Adrenal gland (tissue), 12 donors: ENCODE results near the gene IGFL2. TPM values are rescaled to one million over a fixed set of nuclear protein-coding genes. Genes with fewer than 3 reads are reported as not detected.

Experiments used
- DNase-seq, 7 donors: peaks; one replicate each; pipeline ENCODE4 v3.0.0-alpha.2; 2019 to 2020
- H3K27ac ChIP-seq, 5 donors: fragments of 200-600 bp; sonication (generic) in 4 of 5; 1 replicate in 3 of 5; 2 replicates in 2 of 5; pipeline versions ENCODE4 v1.5.1 to v1.8.0; 2016 to 2020; ENCODE audit warnings: mild to moderate bottlenecking in 1 of 5
- H3K27me3 ChIP-seq: fragments of 200-600 bp; 2 replicates; pipeline ENCODE4 v1.8.0; 2021
- H3K36me3 ChIP-seq, 2 donors: fragments of 200-600 bp; replicated peaks in 1 of 2; 1 replicate in 1 of 2; 2 replicates in 1 of 2; pipeline versions ENCODE4 v1.5.1 to v1.8.0; 2018 to 2022
- H3K4me1 ChIP-seq, 2 donors: fragments of 200-600 bp; replicated peaks in 1 of 2; 1 replicate in 1 of 2; 2 replicates in 1 of 2; pipeline versions ENCODE4 v1.5.1 to v1.8.0; 2018 to 2021
- H3K4me3 ChIP-seq, 4 donors: fragments of 200-600 bp; sonication (generic) in 3 of 4; one replicate each; pipeline ENCODE4 v1.5.1; 2016 to 2018
- H3K9me3 ChIP-seq, 3 donors: fragments of 200-600 bp; sonication (generic) in 1 of 3; replicated peaks in 1 of 3; 1 replicate in 2 of 3; 2 replicates in 1 of 3; pipeline versions ENCODE4 v1.5.1 to v1.8.0; 2016 to 2021
- POLR2A ChIP-seq, 2 donors: fragments of 450-650 bp; IDR thresholded peaks; one replicate each; pipeline ENCODE4 v1.6.1; 2017; ENCODE audit warnings: antibody characterized with exemption in 2 of 2, mild to moderate bottlenecking in 2 of 2, moderate library complexity in 1 of 2
- WGBS, 4 donors: extraction: QIAGEN DNeasy Blood & Tissue Kit in 2 of 4; methylation state at CpG; one replicate each; pipeline versions ENCODE4 v1.1.5 to v1.1.7; 2013 to 2017; 5-methylcytosine and 5-hydroxymethylcytosine counted together
- intact Hi-C, 2 donors: fragments of 100-400 bp; cut with DNase I; formaldehyde crosslinking; loops; one replicate each; pipeline versions ENCODE4 v1.14.1 to v1.15.0; 2022 to 2023
- polyA plus RNA-seq, 3 donors: library from polyadenylated mRNA; stranded (reverse); fragments of 200-250 nt in 2 of 3; fragments of 350-450 nt in 1 of 3; fragmentation: Illumina TruSeq in 1 of 3; extraction: RNeasy Lipid Tissue Mini Kit (QIAGEN cat#74804) in 1 of 3; gene quantifications; one replicate each; pipeline ENCODE4 v1.2.3, GENCODE V29; 2013 to 2014
- total RNA-seq, 9 donors: library from RNA; depleted of rRNA in 4 of 9; stranded (reverse); fragments of >200 nt in 4 of 9; fragments of 120-200 nt in 1 of 9; fragmentation: NEBNext Ultra II Directional in 1 of 9; extraction: Animal tissue kit (Norgen Biotek cat#: 25700) in 1 of 9; gene quantifications; one replicate each; pipeline versions ENCODE4 v1.1.0 to v1.2.4, GENCODE V29; 2013 to 2023
- TF ChIP-seq, protein P1 (sequence below), 6 experiments: fragments of 450-650 bp in 4 of 6; fragments of 200-600 bp in 2 of 6; sonication (generic) in 1 of 6; IDR thresholded peaks; 1 replicate in 5 of 6; 2 replicates in 1 of 6; pipeline versions ENCODE4 v1.5.1 to v1.8.0; 2016 to 2021; ENCODE audit warnings: antibody characterized with exemption in 6 of 6, mild to moderate bottlenecking in 2 of 6, moderate library complexity in 1 of 6
- donor health status: healthy with polysubstance abuse.
- donor health status: Bipolar disorder and iron deficiency.
- donor health status: DM: yes; HTN: yes; CAD: no.
- donor health status: DM: no; HTN: no; CAD: no.
- donor health status: DM: no; HTN: no; CAD: no.
- donor health status: DM: yes; HTN: yes; CAD: no.

IGFL2 gene
- total and polyA plus RNA-seq, 12 donors = 0.11 TPM; not detected in 11

DNA sequence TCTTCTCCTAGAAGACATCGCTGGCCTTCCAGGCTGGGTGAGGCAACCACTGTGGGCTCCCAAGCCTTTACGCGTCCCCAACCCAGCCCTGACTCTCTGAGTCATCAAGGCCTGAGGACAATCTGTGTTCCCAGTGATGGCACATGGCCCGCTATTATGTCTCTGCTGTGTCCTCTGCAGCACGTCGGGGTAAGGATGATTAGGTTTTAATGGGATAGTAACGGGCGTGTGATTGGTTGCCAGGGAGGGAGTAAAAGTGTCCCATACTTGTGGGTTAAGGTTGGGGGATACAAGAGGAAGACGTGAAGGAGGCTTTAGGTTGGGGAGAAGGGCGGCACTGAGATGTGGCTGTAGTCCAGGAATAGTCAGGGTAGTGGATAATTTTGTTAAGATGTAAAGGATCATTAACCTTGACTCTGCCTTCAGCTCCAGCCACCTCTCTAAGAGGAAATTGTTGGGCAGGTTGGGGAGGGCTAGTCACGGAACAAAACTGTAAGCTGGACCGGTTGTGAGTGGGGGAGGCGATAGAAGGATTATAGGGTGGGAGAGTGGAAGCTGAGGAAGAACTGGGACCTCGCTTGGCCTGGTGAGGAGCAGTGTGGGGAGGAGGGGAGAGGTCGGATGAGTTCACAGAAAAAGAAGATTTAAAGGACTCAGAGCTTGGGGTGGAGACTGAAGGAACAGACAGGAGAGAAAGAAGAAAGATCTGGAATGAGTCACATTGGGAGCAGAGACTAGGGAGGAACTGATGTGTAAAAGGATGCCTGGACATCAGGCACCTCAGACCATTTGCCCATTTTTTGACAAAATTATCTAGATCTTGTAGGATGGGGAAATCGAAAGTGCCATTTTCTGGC, 53.6 kb downstream of the IGFL2 start:
- H3K4me3 ChIP-seq = no peak overlapping the region
- intact Hi-C loops = no loop called here
- peak; percentile 80 to 93 (median 91) for DNase-seq
- no peaks in the 10 kb centered on the region for H3K9me3 ChIP-seq
- H3K27me3 ChIP-seq = no peaks in the 10 kb centered on the region
- peak overlapping the region in 4 of 5 donors; percentile 32 to 86 (median 50) for H3K27ac ChIP-seq
- no peaks in the 10 kb centered on the region for H3K36me3 ChIP-seq
- 41 to 54% (median 43%) methylated on average over 16 of the region's 16 CpGs for whole genome bisulfite sequencing, 4 donors
- TF ChIP-seq, protein P1, sequence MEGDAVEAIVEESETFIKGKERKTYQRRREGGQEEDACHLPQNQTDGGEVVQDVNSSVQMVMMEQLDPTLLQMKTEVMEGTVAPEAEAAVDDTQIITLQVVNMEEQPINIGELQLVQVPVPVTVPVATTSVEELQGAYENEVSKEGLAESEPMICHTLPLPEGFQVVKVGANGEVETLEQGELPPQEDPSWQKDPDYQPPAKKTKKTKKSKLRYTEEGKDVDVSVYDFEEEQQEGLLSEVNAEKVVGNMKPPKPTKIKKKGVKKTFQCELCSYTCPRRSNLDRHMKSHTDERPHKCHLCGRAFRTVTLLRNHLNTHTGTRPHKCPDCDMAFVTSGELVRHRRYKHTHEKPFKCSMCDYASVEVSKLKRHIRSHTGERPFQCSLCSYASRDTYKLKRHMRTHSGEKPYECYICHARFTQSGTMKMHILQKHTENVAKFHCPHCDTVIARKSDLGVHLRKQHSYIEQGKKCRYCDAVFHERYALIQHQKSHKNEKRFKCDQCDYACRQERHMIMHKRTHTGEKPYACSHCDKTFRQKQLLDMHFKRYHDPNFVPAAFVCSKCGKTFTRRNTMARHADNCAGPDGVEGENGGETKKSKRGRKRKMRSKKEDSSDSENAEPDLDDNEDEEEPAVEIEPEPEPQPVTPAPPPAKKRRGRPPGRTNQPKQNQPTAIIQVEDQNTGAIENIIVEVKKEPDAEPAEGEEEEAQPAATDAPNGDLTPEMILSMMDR (IDR thresholded peaks at IDR 0.05) = no peak
- peak in 1 of 2 donors; percentile 45 for TF ChIP-seq POLR2A (IDR thresholded peaks at IDR 0.05)
- H3K4me1 ChIP-seq = peaks cover 20 to 23% of the 10 kb centered on the region in 2 donors

DNA sequence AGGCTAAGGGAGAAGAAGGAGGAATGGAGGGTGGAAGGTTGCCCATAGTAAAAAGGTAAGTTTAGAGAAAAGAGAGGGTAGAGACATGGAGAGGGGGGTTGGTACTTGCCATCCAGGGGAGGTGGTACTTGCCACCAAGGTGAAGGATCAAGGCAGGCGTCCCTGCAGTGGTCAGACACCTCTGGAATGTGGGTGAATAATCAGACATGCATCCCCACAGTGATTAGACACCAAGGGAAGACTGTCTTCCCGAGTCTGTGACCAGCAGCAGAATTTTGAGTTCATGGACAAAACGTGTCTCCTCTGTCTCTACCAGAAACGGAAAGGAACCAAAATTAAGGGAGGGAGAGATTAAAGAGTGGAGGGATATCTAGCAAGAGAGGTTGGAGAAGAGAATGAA, 54.4 kb downstream of the IGFL2 start:
- H3K4me1 ChIP-seq = peaks cover 20 to 23% of the 10 kb centered on the region in 2 donors
- no peaks in the 10 kb centered on the region for H3K9me3 ChIP-seq
- no peak for DNase-seq
- H3K4me3 ChIP-seq = no peak overlapping the region
- H3K36me3 ChIP-seq = no peaks in the 10 kb centered on the region
- H3K27me3 ChIP-seq = no peaks in the 10 kb centered on the region
- intact Hi-C loops = no loop called here
- TF ChIP-seq POLR2A (IDR thresholded peaks at IDR 0.05) = no peak
- TF ChIP-seq, protein P1 (IDR thresholded peaks at IDR 0.05) = no peak
- 61 to 79% (median 69%) methylated on average over 4 of the region's 4 CpGs for WGBS, 4 donors
- peak overlapping the region in 1 of 5 donors; percentile 35 for H3K27ac ChIP-seq

GRCh38 chr19:46202872-46203860, 55.1 kb downstream of the IGFL2 start:
- H3K27ac ChIP-seq = no peak overlapping the region
- WGBS, 4 donors = 86 to 90% (median 88%) methylated on average over 7 to 8 of the region's 8 CpGs
- no peak for TF ChIP-seq POLR2A (IDR thresholded peaks at IDR 0.05)
- TF ChIP-seq, protein P1 (IDR thresholded peaks at IDR 0.05) = no peak

GRCh38 chr19:46204008-46204407, 56.0 kb downstream of the IGFL2 start:
- H3K27ac ChIP-seq = no peak overlapping the region
- no peak for DNase-seq
- H3K4me3 ChIP-seq = no peak overlapping the region
- WGBS, 4 donors = 80 to 97% (median 91%) methylated on average over 3 to 5 of the region's 5 CpGs
- no peaks in the 10 kb centered on the region for H3K36me3 ChIP-seq
- TF ChIP-seq, protein P1 (IDR thresholded peaks at IDR 0.05) = no peak
- TF ChIP-seq POLR2A (IDR thresholded peaks at IDR 0.05) = no peak
- intact Hi-C loops = no loop called here
- no peaks in the 10 kb centered on the region for H3K27me3 ChIP-seq
- H3K4me1 ChIP-seq = peaks cover 10 to 15% of the 10 kb centered on the region in 2 donors
- no peaks in the 10 kb centered on the region for H3K9me3 ChIP-seq

More at GRCh38 chr19:46202872-46203860, 55.1 kb downstream of the IGFL2 start:
- H3K9me3 ChIP-seq = no peaks in the 10 kb centered on the region
- no peaks in the 10 kb centered on the region for H3K27me3 ChIP-seq
- no peaks in the 10 kb centered on the region for H3K36me3 ChIP-seq
- no peak overlapping the region for H3K4me3 ChIP-seq
- no peak for DNase-seq
- peaks cover 19 to 23% of the 10 kb centered on the region in 2 donors for H3K4me1 ChIP-seq
- intact Hi-C loops = no loop called here
